KMS-11 (cell line): Measurements from ENCODE around the gene AXIN1.

Experiments
- H2AFZ ChIP-seq: fragments of 200-600 bp; sonication (generic); 2 replicates; pipeline ENCODE4 v1.6.1; 2016; ENCODE audit warnings: antibody characterized with exemption, mixed run types, low read depth
- H3K27ac ChIP-seq: fragments of 200-600 bp; sonication (generic); 2 replicates; pipeline ENCODE4 v1.6.1; 2016; ENCODE audit warnings: mild to moderate bottlenecking, mixed run types
- H3K27me3 ChIP-seq: fragments of 200-600 bp; sonication (generic); 2 replicates; pipeline ENCODE4 v1.6.1; 2017; ENCODE audit warnings: mild to moderate bottlenecking, low read depth, mixed run types, moderate library complexity; ENCODE audit not compliant: insufficient read depth
- H3K36me3 ChIP-seq: fragments of 200-600 bp; sonication (generic); 2 replicates; pipeline ENCODE4 v1.6.1; 2017; ENCODE audit warnings: mild to moderate bottlenecking, mixed run types; ENCODE audit not compliant: insufficient read depth
- H3K4me1 ChIP-seq: fragments of 200-600 bp; sonication (generic); 2 replicates; pipeline ENCODE4 v1.6.1; 2016; ENCODE audit warnings: mild to moderate bottlenecking, low read depth, mixed run types; ENCODE audit not compliant: poor library complexity, severe bottlenecking
- H3K4me2 ChIP-seq: fragments of 200-600 bp; sonication (generic); 2 replicates; pipeline ENCODE4 v1.7.0; 2016; ENCODE audit warnings: mild to moderate bottlenecking, mixed run types
- H3K4me3 ChIP-seq: fragments of 200-600 bp; sonication (generic); IDR thresholded peaks from 2 replicates; pipeline ENCODE4 v1.6.1; 2017; ENCODE audit warnings: low read depth, low read length, mixed read lengths; ENCODE audit not compliant: insufficient read depth
- H3K79me2 ChIP-seq: fragments of 200-600 bp; sonication (generic); 2 replicates; pipeline ENCODE4 v1.6.1; 2016; ENCODE audit warnings: low read depth, mixed run types; ENCODE audit not compliant: insufficient read depth
- H3K9ac ChIP-seq: fragments of 200-600 bp; sonication (generic); 2 replicates; pipeline ENCODE4 v1.6.1; 2016; ENCODE audit warnings: mild to moderate bottlenecking, mixed run types
- H4K20me1 ChIP-seq: fragments of 200-600 bp; sonication (generic); 2 replicates; pipeline ENCODE4 v1.6.1; 2016; ENCODE audit warnings: mild to moderate bottlenecking, mixed run types; ENCODE audit not compliant: insufficient read depth
- TF ChIP-seq, protein P1 (sequence below): fragments of 200-600 bp; sonication (generic); conservative IDR thresholded peaks from 2 replicates; pipeline ENCODE4 v1.6.1; 2017; ENCODE audit warnings: low read depth, mild to moderate bottlenecking, antibody characterized with exemption, low read length, moderate library complexity, mixed read lengths

Gene AXIN1

DNA sequence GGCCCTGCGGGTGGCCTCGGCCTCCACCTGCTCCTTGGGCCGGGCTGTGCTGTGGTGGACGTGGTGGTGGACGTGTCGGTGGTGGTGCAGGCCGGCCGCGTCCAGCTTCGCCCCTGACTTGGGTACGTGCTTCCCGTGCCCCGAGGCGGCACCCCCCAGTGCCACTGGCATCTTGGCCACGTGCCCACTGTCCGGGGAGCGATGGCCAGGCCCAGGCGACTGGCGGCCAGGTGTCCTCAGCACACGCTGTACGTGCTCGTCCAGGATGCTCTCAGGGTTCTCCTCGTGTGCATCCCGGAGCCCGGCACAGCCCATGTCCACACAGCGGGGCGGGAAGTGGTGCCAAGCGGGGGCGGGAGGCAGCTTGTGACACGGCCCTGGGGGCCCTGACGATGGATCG, 54.7 kb downstream of the AXIN1 start:
- Histone ChIP-seq H3K4me3 (no peak overlapping the region), H3K27me3 (no peaks in the 10 kb centered on the region), H3K79me2 (no peaks in the 10 kb centered on the region), H3K27ac (no peak overlapping the region), H4K20me1 (no peaks in the 10 kb centered on the region), H3K36me3 (no peaks in the 10 kb centered on the region), H3K4me1 (no peaks in the 10 kb centered on the region), H3K9ac (no peak overlapping the region), H2AFZ (no peak overlapping the region), H3K4me2 (no peak overlapping the region)
- TF ChIP-seq, protein P1, sequence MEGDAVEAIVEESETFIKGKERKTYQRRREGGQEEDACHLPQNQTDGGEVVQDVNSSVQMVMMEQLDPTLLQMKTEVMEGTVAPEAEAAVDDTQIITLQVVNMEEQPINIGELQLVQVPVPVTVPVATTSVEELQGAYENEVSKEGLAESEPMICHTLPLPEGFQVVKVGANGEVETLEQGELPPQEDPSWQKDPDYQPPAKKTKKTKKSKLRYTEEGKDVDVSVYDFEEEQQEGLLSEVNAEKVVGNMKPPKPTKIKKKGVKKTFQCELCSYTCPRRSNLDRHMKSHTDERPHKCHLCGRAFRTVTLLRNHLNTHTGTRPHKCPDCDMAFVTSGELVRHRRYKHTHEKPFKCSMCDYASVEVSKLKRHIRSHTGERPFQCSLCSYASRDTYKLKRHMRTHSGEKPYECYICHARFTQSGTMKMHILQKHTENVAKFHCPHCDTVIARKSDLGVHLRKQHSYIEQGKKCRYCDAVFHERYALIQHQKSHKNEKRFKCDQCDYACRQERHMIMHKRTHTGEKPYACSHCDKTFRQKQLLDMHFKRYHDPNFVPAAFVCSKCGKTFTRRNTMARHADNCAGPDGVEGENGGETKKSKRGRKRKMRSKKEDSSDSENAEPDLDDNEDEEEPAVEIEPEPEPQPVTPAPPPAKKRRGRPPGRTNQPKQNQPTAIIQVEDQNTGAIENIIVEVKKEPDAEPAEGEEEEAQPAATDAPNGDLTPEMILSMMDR = no peak

DNA sequence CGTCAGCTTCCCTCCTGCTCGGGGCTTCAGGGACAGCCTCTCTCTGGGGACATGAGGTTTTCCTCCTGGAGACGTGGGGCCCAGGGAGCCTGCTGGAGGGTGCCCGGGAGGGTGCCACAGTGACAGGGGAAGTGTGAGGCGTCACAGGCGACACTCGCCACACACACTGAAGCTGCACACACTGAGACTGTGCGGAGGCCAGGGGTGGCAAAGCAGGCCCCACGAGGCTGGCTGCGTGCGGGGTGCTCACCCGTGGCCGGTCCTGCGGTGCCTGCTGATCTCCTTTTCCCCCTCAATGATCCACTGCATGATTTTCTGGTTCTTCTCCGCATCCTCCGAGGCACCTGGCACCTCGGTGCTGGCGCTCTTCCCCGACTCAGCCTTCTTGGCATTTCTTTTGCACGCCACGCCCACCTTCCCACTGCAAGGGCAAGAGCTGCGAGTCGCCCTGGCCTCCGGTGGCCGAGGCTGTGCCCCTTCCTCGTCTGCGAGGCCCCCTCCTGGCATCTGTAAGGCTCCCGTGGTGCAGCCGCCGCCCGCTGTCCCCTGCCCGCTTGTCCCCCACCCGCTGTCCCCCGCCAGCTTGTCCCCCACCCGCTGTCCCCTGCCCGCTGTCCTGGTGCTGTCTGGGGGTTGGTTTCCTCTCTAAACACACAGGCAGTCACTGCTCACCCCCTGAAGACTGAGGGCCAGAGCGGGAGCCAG, 55.6 kb downstream of the AXIN1 start:
- no peak overlapping the region for H3K27ac ChIP-seq
- H3K36me3 ChIP-seq = no peaks in the 10 kb centered on the region
- TF ChIP-seq, protein P1 = no peak
- H3K4me3 ChIP-seq = no peak overlapping the region
- no peaks in the 10 kb centered on the region for H4K20me1 ChIP-seq
- no peaks in the 10 kb centered on the region for H3K79me2 ChIP-seq
- no peak overlapping the region for H3K9ac ChIP-seq
- H3K4me2 ChIP-seq = no peak overlapping the region
- no peaks in the 10 kb centered on the region for H3K4me1 ChIP-seq
- no peaks in the 10 kb centered on the region for H3K27me3 ChIP-seq
- no peak overlapping the region for H2AFZ ChIP-seq

DNA sequence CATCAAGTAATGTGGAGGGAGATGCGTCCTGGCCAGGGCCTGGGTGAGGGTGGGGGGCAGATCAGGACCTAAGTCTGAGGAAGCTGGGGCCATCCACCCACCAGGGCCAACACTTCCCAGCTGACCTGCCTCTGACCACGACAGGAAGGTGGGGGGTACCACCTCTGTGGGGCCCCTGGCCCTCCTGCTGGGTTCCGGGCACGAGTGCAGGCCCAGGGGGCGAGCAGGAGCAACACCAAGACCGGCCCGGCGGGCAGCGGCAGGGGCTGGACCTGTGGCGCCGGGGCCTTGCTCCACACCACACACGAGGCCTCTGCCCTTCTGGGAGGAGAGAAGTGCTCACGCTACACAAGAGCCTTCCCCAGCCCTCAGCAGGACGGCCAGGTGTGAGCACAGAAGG, 56.2 kb downstream of the AXIN1 start:
- H3K79me2 ChIP-seq = no peaks in the 10 kb centered on the region
- H4K20me1 ChIP-seq = no peaks in the 10 kb centered on the region
- no peak overlapping the region for H3K9ac ChIP-seq
- H3K27ac ChIP-seq = no peak overlapping the region
- no peaks in the 10 kb centered on the region for H3K4me1 ChIP-seq
- H3K27me3 ChIP-seq = no peaks in the 10 kb centered on the region
- TF ChIP-seq, protein P1 = no peak
- H2AFZ ChIP-seq = no peak overlapping the region
- no peak overlapping the region for H3K4me3 ChIP-seq
- no peak overlapping the region for H3K4me2 ChIP-seq
- no peaks in the 10 kb centered on the region for H3K36me3 ChIP-seq

DNA sequence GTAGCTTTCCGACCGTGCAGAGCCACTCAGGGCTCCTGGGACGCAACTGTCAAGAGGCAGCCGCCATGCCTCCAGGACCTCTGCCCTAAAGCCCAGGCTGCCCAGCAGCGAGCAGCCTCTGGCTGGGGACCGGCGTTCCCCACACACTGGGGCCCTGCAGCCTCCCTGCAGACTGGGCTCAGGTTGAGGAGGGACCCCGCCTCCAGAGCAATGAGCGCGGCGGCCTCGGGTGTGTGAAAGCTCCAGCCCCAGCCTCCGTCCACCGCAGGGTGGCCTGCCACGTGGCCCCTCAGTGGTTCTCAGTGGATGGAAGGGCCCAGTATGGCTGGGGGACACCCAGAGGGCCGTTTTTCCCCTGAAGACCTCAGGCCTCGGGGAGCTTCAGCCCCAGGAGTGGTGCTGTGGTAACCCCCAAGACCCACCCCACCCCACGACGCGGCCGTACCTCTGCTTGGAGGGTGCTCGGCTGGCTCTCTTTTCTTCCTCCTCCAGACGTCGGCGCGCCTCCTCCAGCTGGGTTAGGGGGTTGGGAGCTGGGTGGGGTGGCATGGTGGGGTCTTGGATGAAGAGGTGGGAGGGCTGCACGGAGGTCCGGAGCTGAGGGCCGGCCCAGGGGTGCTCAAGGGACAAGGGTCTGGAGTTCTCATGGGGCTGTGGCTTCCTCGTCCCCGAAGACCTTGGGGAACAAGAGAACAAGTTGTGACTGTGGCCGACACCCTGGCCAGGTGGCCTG, 59.3 kb downstream of the AXIN1 start:
- Histone ChIP-seq H2AFZ (no peak overlapping the region), H3K4me3 (no peak overlapping the region), H3K4me1 (no peaks in the 10 kb centered on the region), H3K36me3 (no peaks in the 10 kb centered on the region), H3K9ac (no peak overlapping the region), H3K27me3 (no peaks in the 10 kb centered on the region), H4K20me1 (no peaks in the 10 kb centered on the region), H3K4me2 (no peak overlapping the region), H3K79me2 (no peaks in the 10 kb centered on the region), H3K27ac (no peak overlapping the region)
- TF ChIP-seq, protein P1 = no peak
